GM12872 (cell line): Measurements from ENCODE around the gene PCNX1.

ENCODE experiments used
- TF ChIP-seq, protein P1 (sequence below): IDR thresholded peaks from 3 replicates; pipeline ENCODE4 v1.5.1; 2011; ENCODE audit warnings: low read depth, mild to moderate bottlenecking, low read length, moderate library complexity; ENCODE audit not compliant: insufficient read depth

Gene PCNX1

DNA sequence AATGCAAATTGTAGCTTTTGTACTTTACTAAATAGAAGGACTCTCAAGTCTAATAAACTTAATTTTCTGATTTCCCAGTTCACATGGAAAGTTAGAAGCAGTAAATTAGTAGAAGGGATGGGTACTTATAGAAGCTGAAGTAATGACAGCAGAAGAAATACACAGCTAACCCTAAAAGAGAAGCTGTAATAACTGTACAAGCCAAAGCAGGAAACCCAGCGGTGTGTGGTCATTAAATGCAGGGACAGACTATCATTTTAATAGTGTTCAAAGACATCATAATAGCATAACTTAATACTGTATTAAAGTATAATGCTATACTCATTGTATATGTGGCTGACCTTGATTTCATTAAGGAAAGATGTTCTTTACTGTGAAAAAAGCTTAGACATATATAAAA, 74.9 kb downstream of the PCNX1 start:
- TF ChIP-seq, protein P1, sequence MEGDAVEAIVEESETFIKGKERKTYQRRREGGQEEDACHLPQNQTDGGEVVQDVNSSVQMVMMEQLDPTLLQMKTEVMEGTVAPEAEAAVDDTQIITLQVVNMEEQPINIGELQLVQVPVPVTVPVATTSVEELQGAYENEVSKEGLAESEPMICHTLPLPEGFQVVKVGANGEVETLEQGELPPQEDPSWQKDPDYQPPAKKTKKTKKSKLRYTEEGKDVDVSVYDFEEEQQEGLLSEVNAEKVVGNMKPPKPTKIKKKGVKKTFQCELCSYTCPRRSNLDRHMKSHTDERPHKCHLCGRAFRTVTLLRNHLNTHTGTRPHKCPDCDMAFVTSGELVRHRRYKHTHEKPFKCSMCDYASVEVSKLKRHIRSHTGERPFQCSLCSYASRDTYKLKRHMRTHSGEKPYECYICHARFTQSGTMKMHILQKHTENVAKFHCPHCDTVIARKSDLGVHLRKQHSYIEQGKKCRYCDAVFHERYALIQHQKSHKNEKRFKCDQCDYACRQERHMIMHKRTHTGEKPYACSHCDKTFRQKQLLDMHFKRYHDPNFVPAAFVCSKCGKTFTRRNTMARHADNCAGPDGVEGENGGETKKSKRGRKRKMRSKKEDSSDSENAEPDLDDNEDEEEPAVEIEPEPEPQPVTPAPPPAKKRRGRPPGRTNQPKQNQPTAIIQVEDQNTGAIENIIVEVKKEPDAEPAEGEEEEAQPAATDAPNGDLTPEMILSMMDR, result no peak

DNA sequence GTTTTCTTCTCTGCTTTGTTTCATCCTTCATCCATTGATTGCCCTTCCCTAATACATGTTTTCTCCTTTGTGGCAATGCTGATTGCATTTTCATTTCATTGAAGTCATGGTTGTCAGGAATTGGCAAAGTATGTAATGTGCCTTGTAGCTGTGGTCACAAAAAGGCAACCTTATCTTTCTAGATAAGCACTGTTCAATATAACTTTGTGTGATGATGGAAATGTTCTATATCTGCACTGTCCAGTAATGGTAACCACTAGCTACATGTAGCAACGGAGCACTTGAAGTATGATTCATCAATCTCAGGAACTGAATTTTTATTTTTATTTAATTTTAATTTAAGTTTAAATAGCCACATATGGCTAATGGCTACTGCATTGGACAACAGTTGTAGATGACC, 79.8 kb downstream of the PCNX1 start:
- TF ChIP-seq, protein P1, result no peak

DNA sequence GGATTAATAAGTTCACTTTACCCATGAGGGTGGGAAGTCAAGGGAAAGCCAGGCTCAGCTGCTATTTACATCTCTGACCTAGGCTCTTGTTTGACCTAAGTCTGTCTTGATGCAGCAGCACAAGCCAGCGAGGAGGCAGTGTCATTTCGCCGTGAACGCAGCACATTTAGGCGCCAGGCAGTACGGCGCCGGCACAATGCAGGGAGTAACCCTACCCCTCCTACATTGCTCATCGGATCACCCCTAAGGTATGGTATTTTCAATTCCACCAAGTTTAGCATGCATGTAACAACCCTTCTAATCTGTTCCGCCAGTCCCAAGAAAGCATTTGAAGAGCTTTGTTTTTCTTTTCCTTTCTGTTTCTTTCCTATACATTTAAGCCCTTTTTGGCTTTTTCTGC, 81.2 kb downstream of the PCNX1 start:
- TF ChIP-seq, protein P1, result no peak

DNA sequence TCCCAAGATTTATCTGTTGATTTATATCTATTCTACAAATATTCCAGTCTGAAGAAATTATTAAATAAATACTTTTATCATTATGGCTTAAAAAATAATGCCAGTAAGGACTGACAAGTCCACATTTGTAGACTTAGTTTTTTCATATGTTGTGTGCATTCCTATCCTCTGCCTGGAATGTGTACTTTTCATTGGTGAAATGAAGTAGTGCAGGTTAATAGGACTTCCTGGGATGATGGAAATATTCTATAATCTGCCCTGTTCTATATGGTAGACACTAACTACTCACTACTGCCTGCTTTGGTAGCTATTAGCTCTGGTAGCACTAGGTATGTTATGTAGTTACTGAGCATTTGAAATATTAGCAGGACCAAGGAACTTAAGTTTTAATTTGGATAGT, 86.7 kb downstream of the PCNX1 start:
- TF ChIP-seq, protein P1, result no peak

DNA sequence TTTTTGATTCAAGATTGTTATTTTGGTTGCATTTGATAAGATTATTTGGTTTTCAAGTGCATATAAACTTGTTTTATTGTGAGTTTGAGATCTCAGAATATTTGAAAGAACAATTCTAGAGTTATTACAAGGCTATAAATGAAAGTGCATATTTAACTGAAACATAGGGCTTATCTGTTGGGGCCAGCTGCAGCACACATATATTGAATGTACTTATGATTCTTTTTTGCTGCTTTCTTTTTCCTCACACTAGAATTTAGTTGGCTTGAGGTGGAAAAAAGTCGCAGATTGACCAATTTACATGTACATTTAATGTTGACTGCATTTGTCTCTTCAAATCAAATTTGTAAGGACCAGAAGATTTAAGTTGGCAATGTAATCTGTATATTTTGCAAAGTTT, 88.0 kb downstream of the PCNX1 start:
- TF ChIP-seq, protein P1, result no peak

DNA sequence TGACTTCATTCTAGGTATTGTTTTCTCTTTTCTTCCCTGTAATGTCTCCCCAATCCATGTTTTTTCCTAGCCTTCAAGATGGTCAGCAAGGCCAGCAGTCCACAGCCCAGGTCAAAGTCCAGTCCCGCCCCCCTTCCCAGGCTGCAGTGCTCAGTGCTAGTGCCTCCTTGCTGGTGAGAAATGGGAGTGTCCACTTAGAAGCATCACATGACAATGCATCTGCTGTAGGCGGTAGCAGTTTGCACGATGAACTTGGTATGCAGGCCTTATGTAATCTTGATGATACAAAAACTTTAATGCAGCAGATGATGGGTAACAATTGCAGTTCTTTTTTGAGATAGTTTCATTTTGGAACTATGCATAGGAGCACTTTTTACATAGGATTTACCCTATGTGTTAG, 88.4 kb downstream of the PCNX1 start:
- TF ChIP-seq, protein P1, result no peak

DNA sequence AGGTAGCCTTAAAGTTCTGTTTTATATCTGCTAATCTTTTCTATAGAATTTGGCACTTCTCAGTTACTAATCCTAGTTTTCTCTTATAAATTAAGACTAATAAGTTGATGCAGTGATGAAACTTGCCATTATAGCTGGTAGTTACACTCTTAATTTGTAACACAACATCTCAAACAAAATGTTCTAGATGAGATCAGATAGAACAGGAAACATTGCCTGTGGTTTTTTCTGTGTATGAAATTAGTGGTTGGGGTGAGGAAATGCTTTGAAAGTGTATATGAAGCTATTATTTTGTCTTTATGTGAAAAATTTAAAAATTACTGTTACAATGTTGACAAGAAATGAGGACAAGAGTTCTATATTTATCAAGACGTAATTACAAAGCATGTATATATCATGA, 91.9 kb downstream of the PCNX1 start:
- TF ChIP-seq, protein P1, result no peak

DNA sequence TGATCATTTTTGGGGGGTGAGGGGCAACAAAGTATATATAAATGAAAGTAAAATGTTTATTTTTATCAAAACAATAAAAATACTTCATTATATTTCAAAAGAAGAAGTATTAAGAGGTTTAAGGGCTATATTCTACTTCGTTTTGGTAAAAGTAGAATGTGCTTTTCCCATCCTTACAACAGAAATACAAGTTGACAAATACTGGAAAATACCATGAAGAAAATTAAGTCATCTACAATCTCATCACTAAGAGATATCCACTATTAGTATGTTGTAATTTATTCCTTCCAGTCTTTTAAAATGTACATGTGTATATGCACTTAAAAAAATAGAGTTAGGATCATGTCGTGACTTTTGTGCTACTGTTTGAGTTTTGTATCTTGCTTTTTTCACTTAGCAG, 92.8 kb downstream of the PCNX1 start:
- TF ChIP-seq, protein P1, result no peak
